DND-41 (cell line): ENCODE measurements around the gene PEPD.

Source experiments
- CTCF ChIP-seq: IDR thresholded peaks from 2 replicates; pipeline ENCODE4 v1.5.1; 2012; ENCODE audit warnings: borderline replicate concordance, low read length, moderate library complexity, mild to moderate bottlenecking; ENCODE audit not compliant: poor library complexity, severe bottlenecking; ENCODE audit errors: extremely low read depth
- EZH2 ChIP-seq: IDR thresholded peaks from 3 replicates; pipeline ENCODE4 v1.6.1; 2012; ENCODE audit warnings: borderline replicate concordance, low read depth, mild to moderate bottlenecking, moderate library complexity, low read length, inconsistent platforms; ENCODE audit not compliant: severe bottlenecking

- TF ChIP-seq EZH2 (no peak), CTCF (no peak)
Observed at GRCh38 chr19:33392341-33393285, 129.0 kb downstream of the PEPD start.
